ENCODE results near the gene OPN4.

DNA sequence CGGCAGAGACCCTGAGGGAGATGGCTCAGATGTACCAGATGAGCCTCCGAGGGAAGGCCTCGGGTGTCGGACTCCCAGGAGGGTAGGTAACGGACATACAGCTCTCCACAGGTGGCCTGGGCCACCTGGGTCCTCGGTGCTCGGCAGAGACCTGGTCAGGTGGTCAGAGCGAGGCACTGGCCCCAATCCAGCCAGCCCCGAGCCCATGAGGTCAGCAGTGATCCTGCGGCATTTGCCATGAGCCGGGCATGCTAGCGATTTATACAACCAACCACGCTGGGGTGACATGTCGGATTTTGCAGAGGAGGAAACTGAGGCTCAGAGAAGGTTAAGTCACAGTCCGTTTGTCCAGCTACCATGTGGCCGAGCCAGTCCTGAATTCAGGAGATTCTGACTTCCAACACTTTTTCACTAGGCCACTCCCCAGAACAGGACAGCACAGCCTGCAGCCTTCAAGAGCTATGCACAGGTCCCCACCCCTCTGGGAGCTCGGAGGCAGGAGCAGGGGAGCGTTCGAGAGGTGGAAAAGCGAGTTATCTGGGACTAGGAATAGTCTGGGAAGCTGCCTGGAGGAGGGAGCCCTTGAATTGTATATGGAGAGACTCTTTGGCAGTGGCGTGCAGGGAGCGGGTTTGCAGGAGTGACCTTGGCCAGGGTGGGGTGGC, 27.5 kb downstream of the OPN4 start:
- TF ChIP-seq, protein P1, sequence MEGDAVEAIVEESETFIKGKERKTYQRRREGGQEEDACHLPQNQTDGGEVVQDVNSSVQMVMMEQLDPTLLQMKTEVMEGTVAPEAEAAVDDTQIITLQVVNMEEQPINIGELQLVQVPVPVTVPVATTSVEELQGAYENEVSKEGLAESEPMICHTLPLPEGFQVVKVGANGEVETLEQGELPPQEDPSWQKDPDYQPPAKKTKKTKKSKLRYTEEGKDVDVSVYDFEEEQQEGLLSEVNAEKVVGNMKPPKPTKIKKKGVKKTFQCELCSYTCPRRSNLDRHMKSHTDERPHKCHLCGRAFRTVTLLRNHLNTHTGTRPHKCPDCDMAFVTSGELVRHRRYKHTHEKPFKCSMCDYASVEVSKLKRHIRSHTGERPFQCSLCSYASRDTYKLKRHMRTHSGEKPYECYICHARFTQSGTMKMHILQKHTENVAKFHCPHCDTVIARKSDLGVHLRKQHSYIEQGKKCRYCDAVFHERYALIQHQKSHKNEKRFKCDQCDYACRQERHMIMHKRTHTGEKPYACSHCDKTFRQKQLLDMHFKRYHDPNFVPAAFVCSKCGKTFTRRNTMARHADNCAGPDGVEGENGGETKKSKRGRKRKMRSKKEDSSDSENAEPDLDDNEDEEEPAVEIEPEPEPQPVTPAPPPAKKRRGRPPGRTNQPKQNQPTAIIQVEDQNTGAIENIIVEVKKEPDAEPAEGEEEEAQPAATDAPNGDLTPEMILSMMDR (conservative IDR thresholded peaks at IDR 0.05; ENCODE audit: low read depth, low read length), result no peak
- no peak for TF ChIP-seq EZH2 (IDR thresholded peaks at IDR 0.05; ENCODE audit: borderline replicate concordance, low read depth, low read length, poor library complexity, severe bottlenecking)

Data from A673 (cell line).